Psoas muscle (tissue), 8 donors: ENCODE results near the gene RELN. TPM values are rescaled to one million over a fixed set of nuclear protein-coding genes. Genes with fewer than 3 reads are reported as not detected.

ENCODE experiments used
- ATAC-seq, 4 donors: fragments of 200-7000 bp; cut with Tn5 transposase; one replicate each; pipeline ENCODE4 v1.9.1; 2020; ENCODE audit warnings: moderate library complexity in 3 of 4, mild to moderate bottlenecking in 2 of 4
- DNase-seq, 2 donors: peaks; one replicate each; pipeline ENCODE4 v3.0.0-alpha.2; 2020
- H3K27ac ChIP-seq: fragments of 200-600 bp; one replicate; pipeline ENCODE4 v1.8.0; 2022
- H3K27me3 ChIP-seq, 3 donors: fragments of 200-600 bp in 1 of 3; one replicate each; pipeline versions ENCODE4 v1.6.1 to v1.8.0; 2013 to 2022; ENCODE audit warnings: low read length in 2 of 3, mild to moderate bottlenecking in 2 of 3, moderate library complexity in 1 of 3; ENCODE audit not compliant: insufficient read depth in 3 of 3
- H3K36me3 ChIP-seq, 2 donors: fragments of 200-600 bp in 1 of 2; one replicate each; pipeline versions ENCODE4 v1.6.1 to v1.8.0; 2013 to 2022; ENCODE audit warnings: low read depth in 1 of 2, mild to moderate bottlenecking in 1 of 2, moderate library complexity in 1 of 2; ENCODE audit not compliant: insufficient read depth in 1 of 2
- H3K4me1 ChIP-seq: fragments of 200-600 bp; one replicate; pipeline ENCODE4 v1.8.0; 2022
- H3K4me3 ChIP-seq: fragments of 200-600 bp; one replicate; pipeline ENCODE4 v1.8.0; 2022; ENCODE audit warnings: mild to moderate bottlenecking
- H3K9me3 ChIP-seq: fragments of 200-600 bp; one replicate; pipeline ENCODE4 v1.8.0; 2022
- CTCF ChIP-seq: fragments of 200-600 bp; IDR thresholded peaks from one replicate; pipeline ENCODE4 v1.8.0; 2022; ENCODE audit warnings: antibody characterized with exemption
- WGBS, 3 donors: extraction: QIAGEN DNeasy Blood & Tissue Kit; methylation state at CpG; one replicate each; pipeline versions ENCODE4 v1.1.6 to v1.1.7; 2013; 5-methylcytosine and 5-hydroxymethylcytosine counted together
- intact Hi-C, 2 donors: fragments of 100-400 bp; cut with DNase I; formaldehyde crosslinking; loops; one replicate each; pipeline versions ENCODE4 v1.11.0 to v1.14.2; 2022
- polyA plus RNA-seq, 3 donors: library from polyadenylated mRNA; stranded (reverse); fragments of 200-250 nt; gene quantifications; one replicate each; pipeline ENCODE4 v1.2.3, GENCODE V29; 2013
- total RNA-seq, 4 donors: library from RNA; stranded (reverse); fragmentation: NEBNext Ultra II Directional in 2 of 4; extraction: Animal tissue kit (Norgen Biotek cat#: 25700) in 2 of 4; gene quantifications; one replicate each; pipeline versions ENCODE4 v1.2.1 to v1.2.4, GENCODE V29; 2021 to 2023
- donor health status: healthy with polysubstance abuse.
- donor health status: DM: no; HTN: no; CAD: no; lungs with moderate emphysema.
- donor health status: Bipolar disorder and iron deficiency.
- donor health status: healthy.
- donor health status: DM: yes; HTN: yes; CAD: no.
- donor health status: DM: no; HTN: no; CAD: no.
- donor health status: DM: no; HTN: no; CAD: no.
- donor health status: DM: yes; HTN: yes; CAD: no.

The RELN gene
- total and polyA plus RNA-seq, 7 donors = 0.10 to 0.44 (median 0.32) TPM

GRCh38 chr7:103958284-103958818, 31.1 kb downstream of the RELN start:
- Histone ChIP-seq H3K9me3 (no peaks in the 10 kb centered on the region), H3K27ac (no peak overlapping the region), H3K36me3 (no peaks in the 10 kb centered on the region), H3K4me1 (no peaks in the 10 kb centered on the region), H3K27me3 (no peaks in the 10 kb centered on the region), H3K4me3 (no peak overlapping the region)
- no peak for DNase-seq
- 78 to 83% (median 78%) methylated on average over 1 of the region's 1 CpG for WGBS, 3 donors
- no peak for TF ChIP-seq CTCF
- no peak for ATAC-seq
- intact Hi-C loops = no loop called here

- Histone ChIP-seq H3K4me1 (no peaks in the 10 kb centered on the region), H3K27me3 (no peaks in the 10 kb centered on the region), H3K36me3 (no peaks in the 10 kb centered on the region), H3K4me3 (no peak overlapping the region), H3K27ac (no peak overlapping the region), H3K9me3 (no peaks in the 10 kb centered on the region)
- ATAC-seq (no peak), DNase-seq (no peak)
- TF ChIP-seq CTCF = no peak
- intact Hi-C loops = no loop called here
- 52 to 59% (median 57%) methylated on average over 2 of the region's 2 CpGs for WGBS, 3 donors
Observed at GRCh38 chr7:103955985-103956384, 33.5 kb downstream of the RELN start.

- Histone ChIP-seq H3K4me1 (no peaks in the 10 kb centered on the region), H3K27ac (no peak overlapping the region), H3K36me3 (no peaks in the 10 kb centered on the region), H3K4me3 (no peak overlapping the region), H3K27me3 (no peaks in the 10 kb centered on the region), H3K9me3 (no peaks in the 10 kb centered on the region)
- WGBS, 3 donors = 39 to 44% (median 43%) methylated on average over 1 of the region's 1 CpG
- intact Hi-C loops = no loop called here
- TF ChIP-seq CTCF = no peak
- ATAC-seq = no peak
- DNase-seq = no peak
Observed at GRCh38 chr7:103952408-103952807, 37.0 kb downstream of the RELN start.

GRCh38 chr7:103951311-103951710, 38.1 kb downstream of the RELN start:
- 62 to 70% (median 62%) methylated on average over 2 of the region's 2 CpGs for WGBS, 3 donors
- intact Hi-C loops = no loop called here

More at GRCh38 chr7:103951311-103951710, 38.1 kb downstream of the RELN start:
- no peak for DNase-seq
- TF ChIP-seq CTCF = no peak
- Histone ChIP-seq H3K9me3 (no peaks in the 10 kb centered on the region), H3K4me1 (no peaks in the 10 kb centered on the region), H3K27me3 (no peaks in the 10 kb centered on the region), H3K27ac (no peak overlapping the region), H3K4me3 (no peak overlapping the region), H3K36me3 (no peaks in the 10 kb centered on the region)
- no peak for ATAC-seq
